C4-2B (cell line): ENCODE measurements around the gene BARX2.

ENCODE experiments used
- ZFX ChIP-seq: fragments of 450-650 bp; IDR thresholded peaks from 2 replicates; pipeline ENCODE4 v1.6.1; 2017
- TF ChIP-seq, protein P1 (sequence below): fragments of 450-650 bp; conservative IDR thresholded peaks from 2 replicates; pipeline ENCODE4 v1.5.1; 2017; ENCODE audit warnings: mild to moderate bottlenecking

GRCh38 chr11:129384415-129384814 lies 8.8 kb downstream of the BARX2 start:
- TF ChIP-seq, protein P1, sequence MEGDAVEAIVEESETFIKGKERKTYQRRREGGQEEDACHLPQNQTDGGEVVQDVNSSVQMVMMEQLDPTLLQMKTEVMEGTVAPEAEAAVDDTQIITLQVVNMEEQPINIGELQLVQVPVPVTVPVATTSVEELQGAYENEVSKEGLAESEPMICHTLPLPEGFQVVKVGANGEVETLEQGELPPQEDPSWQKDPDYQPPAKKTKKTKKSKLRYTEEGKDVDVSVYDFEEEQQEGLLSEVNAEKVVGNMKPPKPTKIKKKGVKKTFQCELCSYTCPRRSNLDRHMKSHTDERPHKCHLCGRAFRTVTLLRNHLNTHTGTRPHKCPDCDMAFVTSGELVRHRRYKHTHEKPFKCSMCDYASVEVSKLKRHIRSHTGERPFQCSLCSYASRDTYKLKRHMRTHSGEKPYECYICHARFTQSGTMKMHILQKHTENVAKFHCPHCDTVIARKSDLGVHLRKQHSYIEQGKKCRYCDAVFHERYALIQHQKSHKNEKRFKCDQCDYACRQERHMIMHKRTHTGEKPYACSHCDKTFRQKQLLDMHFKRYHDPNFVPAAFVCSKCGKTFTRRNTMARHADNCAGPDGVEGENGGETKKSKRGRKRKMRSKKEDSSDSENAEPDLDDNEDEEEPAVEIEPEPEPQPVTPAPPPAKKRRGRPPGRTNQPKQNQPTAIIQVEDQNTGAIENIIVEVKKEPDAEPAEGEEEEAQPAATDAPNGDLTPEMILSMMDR: no peak
- TF ChIP-seq ZFX: no peak
